Inflammatory macrophage treated with lipopolysaccharide for 4 hours (primary cell): ENCODE results near the gene SORCS2.

Experiments
- DNase-seq: peaks from one replicate; pipeline ENCODE4 v3.0.0-alpha.2; 2020

The SORCS2 gene

DNA sequence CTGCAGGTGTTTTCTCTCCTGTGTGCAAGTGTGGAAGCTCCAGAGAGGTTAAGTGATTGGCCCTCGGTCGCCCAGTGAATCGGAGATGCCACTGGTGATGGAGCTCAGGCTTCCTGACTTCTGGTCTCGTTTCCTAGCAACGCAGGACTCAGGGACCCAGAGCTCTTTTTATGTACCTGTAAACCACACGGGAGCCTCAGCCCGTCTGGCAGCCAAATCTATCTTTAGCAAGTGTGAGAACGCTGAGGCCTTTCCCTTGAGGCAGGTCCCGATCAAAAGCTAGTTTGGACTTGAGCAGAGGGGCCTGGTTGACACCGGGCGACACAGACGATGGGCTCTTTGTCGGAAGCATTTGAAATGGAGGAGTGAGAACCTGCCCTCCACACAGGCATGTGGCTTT, 116.8 kb downstream of the SORCS2 start:
- no peak for DNase-seq

DNA sequence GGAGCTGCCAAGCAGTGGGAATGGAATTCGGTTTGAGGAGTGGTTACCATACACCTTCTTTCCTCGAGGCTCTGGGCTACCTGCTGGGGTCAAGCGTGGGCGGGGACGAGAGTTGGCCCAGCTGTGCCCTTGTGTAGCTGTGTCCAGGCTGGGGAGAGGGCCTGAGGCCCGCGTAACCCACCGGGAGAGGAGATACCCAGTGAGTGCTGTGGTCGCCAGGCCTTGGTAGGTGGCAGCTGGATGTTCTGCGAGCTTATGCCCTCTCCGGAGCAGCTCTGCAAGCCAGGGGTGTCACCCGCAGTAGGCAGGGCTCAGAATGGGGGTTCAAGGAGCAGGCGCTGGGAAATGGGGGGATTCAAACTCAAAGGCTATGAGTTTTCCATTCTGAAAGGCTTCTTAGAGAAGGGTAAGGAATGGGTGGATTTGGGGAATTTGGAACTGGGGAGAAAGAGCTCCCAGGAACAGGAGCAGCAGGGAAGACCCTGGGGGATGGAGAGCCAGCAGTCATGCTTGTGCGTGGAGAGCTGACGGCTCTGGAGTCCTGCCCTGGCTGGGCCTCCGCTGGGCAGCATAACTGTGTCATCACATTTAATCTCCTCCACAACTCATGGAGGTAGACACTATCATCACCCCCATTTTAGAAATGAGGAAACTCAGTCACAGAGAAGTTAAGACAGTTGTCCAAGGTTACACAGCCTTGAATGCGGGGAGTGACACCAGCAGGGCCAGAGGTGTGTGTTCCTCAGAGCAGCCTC, 117.5 kb downstream of the SORCS2 start:
- DNase-seq: no peak

DNA sequence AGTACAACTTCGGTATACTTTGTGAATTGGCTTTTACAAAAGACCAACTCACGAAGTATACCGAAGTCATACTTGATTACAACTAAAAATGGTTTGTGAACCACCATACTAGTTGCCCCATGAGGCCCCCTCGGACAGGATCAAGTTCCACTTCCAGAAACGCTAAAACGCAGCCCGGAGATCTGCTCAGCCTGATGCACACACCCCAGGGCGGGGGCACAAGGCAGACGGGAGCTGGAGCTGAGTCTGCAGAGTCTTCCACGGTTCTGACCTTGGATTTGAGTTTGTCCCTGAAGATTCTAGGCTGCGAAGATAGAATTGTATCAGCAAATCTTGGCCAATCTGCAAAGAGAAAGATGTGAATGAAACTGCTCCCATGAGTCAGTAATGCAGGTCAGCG, 118.1 kb downstream of the SORCS2 start:
- DNase-seq: no peak

DNA sequence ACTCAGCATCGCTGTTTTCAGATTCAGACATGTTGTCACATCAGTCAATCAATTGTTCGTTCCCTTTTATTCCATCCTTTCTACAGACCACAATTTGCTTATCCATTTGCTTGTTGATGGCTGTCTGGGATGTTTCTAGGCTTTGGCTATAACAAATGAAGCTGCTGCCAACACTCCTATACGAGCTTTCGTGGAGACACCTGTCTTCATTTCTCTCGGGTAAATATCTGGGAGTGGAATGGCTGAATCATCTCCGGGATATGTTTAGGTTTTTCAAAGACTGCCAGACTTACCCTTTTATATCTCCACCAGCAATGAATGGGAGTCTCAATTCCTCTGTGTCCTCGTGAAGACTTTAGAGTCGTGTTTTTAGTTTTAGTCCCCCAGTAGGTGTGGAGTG, 118.9 kb downstream of the SORCS2 start:
- DNase-seq: no peak

DNA sequence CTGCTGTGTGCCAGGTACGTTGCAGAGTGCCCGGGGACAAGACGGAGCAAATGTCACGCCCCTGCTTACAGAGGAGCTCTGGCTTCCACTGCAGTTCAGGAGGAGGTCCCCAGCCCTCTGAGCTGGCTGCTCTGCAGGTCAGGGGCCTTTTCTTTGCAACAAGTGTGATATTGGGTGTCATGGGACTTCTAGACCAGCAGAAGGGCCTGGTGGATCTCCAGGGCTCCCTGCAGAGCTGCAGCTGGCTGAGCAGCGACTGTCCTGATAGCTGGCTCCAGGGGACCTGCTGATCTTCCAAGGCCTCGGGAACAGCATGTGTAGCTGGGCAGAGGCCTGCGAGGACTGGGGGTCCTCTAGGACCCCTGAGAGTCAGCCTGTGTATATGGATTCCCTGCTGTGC, 120.4 kb downstream of the SORCS2 start:
- DNase-seq: no peak

DNA sequence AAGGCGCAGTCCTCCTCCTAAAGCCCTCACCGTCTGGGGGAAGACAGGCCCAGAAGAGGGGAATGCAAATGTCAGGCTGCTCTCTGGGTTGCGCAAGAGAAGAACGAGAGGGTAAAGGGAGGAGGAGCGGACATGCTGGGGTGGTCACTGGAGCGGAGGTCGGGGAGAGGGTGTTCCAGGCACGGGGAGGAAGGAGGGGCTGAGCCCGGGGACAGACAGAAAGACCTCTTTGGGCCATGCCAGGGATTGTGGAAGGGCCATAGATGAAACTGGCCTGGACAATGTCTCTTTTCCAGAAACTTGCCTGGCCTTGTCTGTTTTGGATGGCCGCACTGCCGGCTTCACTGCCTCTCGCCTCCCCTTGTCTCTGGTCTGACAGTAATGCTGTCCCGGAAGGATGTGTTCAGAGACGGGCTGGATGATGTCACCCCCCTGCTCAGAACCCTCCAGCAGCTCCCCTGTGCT, 121.0 kb downstream of the SORCS2 start:
- DNase-seq: no peak

DNA sequence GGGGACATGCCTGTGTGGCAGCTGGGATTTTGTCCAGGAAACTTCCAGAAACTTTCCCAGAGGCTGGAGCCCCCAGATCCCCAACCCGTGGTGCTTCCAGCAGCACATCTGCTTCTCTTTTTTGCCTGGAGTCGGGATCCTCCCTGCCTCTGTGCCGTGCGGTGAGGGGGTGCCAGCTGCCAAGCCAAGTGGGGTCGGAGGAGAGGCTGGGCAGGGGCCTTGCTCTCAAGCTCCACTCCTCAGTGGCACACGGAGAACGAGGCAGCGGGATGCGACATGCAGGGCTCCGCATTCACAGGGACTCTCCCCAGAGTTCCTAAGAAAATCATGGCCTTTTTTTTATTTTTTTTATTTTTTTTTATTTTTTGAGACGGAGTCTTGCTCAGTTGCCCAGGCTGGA, 121.7 kb downstream of the SORCS2 start:
- DNase-seq: no peak

DNA sequence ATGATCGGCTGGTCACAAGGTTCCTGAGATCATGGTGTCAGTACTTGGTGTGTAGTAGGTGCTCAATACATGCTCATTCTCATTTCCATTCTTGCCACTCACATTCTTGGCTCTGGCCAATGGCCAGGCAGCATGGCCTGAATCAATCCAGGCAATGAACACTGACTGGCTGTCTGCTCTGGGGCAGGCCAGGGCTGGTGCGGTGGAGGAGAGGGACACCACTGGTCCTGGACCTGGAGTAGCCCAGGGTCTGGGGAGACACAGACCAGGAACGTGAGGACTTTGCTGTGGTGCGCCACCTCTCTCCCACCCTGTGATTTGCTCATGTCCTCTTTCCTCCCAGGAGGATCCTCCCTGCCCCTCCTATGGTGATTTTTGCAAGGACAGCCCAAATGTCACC, 122.9 kb downstream of the SORCS2 start:
- no peak for DNase-seq

DNA sequence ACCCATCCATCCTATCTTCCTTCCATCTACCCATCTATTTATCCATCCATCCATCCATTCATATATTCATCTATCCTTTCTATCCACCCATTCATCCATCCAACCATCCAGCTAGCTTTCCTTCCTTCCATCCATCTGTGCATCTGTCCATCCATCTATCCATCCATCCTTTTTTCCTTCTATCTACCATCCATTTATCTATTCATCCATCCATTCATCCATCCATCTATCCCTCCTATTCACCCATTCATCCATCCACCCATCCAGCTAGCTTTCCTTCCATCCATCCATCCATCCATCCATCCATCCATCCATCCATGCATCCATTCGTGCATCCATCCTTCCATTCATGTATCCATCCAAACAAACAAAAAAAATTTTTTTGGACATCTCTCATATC, 123.6 kb downstream of the SORCS2 start:
- no peak for DNase-seq

DNA sequence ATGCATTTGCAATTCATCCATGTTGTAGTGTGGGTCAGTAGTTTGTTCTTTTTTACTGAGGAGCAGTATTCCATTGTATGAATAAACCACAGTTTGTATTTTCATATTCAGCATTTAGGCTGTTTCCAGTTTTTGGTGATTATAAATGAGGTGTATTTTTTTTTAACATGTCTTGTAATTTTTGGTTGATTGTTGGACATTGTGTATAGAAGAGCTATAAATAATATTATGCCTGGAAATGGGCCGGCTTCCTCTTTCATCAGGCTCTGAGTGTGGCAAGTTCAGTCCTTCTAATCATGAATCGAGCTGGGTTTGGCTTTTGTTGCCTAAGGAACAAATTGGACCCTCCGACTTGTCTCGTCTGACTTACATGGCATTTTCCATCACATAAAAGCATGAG, 126.7 kb downstream of the SORCS2 start:
- DNase-seq: no peak

DNA sequence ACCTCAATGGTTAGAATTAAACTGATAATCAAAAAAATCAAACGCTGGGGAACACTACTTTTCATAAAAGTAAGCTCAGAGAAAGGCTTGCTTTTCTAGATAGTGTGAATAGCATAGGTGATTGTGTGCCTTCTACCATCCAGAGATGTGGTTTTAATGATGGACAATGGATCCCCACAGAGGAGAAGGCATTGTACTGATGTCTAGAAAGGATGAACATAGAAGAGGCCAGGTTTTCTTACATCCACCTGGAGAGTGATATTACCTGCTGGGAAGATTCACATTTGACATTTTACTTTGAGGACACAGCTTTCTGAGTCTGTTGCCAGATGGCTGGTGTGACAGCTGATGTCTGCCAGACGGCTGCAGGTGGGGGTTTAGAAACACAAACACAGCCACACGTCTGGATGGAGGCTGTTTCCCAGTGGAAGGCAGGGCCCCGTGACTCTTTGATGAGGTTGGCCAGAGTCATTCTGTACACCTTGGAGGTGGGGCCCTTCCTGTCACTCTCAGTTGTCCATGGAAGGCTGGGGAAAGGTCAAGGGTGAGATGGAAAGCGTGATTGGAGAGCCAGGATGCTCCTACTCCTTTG, 128.0 kb downstream of the SORCS2 start:
- no peak for DNase-seq

DNA sequence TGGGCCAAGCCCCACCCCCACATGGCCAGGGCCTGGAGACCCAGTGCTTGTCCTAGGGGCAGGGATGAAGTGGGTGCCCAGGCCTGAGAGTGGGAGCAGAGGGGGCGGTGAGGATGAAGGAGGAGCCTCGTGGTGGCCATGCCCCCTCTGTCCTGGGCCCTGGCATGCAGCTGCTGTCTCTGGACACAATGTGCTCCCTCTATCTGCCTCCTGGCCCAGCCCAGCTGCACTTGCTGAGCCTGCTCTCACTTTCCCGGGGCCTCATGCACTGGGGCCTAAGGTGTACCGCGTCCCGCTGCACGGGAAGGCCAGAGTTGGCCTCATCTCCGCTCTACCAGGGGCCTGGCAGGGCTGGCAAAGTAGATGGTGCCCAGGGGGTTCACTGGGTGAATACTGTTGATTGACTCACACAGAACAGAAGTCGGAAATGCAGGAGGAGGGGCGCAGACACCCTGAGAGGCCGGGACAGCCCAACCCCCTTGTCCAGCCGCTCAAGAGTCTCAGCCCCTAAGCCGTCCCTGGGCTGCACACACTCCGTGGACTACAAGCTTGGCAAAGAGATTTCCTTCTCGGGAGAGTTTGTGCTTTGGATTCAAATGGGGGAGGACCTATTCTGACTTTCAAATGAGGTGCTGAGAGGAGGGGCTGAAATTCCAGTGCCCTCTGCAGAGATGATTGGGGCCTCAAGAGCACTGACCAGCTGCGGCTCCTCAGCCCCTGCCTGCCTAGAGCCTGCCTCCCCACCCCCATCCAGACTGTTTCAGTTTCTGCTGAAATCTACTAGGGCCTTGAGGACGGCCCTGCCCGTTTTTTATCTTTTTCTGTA, 130.0 kb downstream of the SORCS2 start:
- DNase-seq: no peak

DNA sequence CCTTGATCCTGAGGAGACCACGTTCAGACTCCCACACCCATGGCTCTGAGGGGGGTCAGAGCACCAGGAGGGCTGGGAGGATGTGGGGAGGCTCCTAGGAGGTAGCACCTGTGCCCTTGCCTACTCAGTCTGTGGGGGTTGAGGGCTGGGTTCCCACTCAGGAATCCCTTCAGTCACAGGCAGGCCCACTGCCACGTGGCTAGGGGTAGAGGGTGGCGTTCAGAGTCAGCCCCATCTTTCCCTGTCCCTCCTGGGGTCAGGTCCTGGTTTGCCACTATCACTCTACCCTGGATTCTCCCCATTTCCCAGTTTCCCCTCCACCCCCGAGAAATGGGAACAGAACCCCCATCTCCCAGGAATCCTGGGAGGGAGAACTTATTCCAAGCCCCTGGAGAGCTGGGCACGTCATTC, 131.1 kb downstream of the SORCS2 start:
- no peak for DNase-seq

DNA sequence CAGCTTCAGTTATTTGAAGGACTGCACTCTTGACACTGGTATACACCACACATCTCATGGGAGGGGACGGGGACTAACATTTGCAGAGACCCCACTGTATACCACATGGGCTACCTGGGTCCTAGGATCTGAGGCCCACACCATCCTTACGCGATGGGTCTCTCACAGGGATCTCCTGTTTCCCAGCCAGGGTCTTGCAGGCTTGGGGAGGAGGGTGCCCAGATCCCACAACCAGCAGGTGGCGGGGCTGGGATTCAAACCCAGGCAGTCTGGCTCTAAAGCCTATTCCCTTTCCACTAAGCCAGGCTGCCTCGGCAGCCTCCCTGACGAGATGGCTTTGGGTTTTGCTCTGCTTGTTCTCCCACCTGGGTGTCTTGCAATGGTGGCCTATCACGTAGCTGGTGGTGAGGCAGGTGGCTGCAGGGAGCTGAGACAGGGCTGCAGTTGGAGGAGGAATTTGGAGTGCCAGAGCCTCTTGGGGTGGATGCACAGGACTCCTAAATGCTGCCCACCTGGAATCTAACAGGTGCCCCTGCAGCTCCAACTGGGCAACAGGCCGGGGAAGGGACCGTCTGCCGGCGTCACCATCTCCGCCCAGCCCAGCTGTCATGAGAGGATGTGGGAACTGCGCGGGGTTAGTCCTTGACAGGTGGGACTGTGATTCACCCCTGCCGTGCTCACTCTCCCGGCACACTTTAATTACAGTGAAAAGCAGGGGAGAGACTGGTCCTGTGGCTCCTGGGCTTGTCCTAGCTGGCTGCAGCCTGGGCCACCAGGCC, 131.7 kb downstream of the SORCS2 start:
- DNase-seq: no peak

DNA sequence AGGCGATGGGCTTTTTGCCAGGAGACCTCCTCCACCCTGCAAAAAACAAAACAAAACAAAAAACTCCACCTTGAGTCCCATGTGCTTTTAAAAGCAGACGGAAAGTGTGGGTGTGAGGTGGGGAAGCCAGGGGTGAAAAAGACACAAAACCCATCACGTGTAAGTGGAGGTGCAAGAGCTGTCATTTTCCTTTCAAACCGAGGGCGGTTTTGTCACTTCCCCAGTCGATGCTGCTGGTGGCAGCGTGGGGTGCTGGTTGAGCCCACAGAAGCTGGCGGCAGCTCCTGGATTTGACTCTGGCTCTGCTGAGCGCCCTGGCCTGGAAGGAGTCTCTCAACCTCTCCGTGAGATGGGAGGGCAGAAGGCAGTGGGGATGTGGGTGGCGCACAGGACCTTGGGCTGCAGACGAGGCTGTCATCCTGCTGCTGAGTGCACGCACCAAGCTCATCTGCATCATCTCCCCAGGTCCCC, 132.3 kb downstream of the SORCS2 start:
- DNase-seq: no peak

DNA sequence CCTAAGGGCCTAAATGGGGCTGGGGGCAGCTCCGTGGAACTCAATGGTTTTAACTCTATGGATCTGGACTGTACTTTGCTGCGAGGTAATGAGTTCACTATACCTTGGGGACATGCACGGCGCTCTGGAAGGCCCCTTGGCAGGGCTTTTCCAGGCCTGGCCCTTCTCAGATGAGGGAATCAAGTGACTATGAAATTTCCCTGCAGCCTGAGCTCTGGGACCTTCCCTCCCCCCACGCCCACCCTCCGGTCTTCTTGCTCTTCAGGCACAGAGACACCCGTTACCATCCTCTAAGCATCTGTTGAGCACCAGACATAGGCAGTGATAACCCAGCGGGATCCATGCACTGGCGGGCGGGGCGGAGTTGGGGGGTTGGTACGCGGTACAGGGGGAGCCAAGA, 133.2 kb downstream of the SORCS2 start:
- DNase-seq: no peak

DNA sequence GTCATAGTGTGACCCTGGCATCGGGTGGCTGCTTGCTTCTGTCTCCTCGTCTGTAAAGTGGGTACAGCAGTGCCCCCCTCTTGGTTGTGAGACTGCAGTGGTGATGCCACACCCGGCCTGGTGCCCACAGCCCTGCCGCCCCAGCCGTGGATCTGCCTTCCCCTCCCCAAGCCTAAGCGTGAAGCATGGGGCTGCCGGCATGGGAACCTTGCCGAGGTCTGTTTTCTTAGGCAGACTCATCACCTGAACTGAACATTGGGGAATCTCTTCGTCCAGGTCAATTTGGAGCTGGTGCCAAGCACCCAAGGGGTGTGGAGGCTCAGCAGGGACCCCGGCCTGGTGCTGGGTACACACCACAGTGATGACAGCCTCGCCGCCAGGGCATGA, 134.0 kb downstream of the SORCS2 start:
- DNase-seq: no peak

DNA sequence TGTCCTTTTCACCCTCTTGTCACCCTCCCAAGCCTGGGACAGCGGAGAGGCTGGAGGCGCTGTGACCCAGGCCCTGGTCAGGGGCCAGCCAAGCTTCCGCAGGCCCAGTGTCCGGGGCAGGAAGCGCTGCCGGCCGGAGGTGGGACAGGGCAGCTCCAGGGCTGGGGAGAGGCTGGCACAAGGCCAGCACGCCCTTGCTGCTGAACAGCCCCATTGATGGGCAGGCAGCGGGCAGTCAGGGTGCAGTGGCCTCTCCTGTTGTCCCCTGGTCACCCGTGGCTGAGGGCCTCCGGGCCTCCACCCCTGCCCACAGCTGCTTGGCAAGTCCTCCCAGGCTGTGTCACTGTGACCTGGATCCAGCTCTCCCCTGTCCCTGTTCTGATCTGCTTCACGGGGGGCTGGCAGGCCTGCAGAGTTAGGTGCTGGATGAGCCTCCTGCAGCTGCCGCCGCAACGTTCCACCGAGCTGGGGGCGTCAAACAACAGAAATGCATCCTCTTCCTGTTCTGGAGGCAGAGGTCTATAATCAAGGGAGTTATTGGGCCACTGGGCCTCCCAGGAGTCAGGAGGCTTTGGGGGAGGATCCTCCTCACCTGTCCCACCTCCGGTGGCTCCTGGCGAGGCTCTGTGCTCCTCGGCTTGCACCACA, 134.5 kb downstream of the SORCS2 start:
- DNase-seq: no peak

DNA sequence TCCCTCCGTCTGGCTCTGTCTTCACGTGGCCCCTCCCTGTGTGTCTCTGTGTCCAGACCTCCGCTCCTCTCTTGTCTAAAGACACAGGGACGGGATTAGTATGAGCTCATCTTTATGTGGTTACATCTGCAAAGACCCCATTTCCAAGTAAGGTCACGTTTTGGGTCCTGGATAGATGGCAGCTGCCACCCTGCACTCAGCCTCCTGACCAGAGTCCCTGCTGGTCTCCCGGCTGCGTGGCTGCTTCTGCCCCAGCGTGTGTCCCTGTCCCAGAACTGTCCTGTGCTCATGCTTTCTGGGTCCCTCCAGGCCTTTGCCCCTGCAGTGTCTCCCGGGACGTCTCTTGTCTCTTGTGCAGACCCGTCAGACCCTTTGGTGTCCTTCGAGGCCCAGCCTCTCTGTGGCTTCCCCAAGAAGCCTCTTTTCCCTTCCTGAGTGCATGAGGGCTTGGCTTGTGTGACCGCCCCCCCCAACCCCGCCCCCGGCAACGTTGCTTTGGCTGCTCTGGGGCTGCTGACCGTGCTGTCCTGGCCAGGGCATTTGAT, 135.1 kb downstream of the SORCS2 start:
- no peak for DNase-seq

DNA sequence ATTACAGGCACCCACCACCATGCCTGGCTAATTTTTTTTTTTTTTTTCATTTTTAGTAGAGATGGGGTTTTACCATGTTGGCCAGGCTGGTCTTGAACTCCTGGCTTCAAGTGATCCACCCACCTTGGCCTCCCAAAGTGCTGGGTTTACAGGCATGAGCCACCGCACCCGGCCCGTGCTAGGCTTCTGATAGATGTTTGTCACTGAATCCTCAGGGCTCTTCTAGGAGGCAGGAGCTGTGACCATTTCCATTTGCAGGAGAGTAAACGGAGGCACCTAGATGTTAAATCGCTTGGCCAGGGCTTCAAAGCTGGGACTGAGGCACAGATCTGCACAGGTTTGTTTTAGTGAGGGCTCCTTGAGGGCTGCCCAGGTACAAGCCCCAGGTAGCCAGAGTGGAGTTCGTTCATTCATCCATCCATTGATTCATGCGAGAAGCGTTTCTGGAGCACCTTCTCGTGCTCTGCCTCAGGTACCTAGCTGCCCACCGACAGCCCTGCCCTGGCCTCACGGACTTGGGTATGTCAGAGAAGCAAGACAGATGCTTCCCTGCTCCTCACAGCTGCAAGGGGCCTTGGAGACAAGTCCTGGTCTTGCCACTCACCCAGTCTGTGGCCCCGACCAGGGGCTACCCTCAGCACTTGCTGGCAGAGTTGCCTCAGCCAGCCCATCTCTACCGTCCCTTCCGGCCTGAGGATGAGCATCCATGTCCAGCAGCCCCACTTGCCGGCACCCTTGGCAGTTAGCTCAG, 136.0 kb downstream of the SORCS2 start:
- no peak for DNase-seq

DNA sequence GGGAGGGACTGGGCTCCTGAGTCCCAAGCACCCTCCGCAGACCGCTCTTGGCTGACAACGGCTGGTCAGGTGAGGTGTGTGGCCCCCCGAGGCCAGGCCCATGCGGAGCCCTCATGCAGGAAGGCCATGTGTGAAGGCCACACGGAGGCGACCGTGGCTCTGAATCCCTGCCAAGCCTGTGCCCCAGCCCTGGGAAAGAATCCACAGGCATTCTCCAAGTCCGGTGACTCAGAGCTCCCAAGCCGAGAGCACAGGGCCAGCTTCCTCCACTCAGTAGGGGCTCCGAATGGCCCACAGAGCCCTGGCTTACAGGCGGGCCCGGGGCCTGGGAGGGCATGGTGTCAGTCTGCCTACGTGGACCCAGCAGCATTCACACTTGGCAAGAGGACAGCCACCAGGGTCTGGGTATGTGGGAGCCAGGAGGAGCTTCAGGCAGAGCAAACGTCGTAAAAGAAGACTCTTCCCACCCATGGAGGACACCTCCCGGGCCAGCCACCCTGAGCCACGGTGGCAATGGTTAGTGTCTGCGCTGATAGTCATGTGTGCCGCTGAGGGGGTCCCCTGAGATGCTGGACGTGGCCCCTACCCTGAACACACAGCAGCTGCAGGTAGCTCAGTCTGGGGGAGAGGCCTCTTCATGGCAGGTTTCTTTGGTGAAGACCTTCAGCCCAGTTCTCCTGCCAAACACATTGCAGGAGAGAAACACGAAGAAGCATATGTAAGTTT, 136.7 kb downstream of the SORCS2 start:
- DNase-seq: no peak
